Measurements from ENCODE around the gene LMCD1.

LMCD1 gene

DNA sequence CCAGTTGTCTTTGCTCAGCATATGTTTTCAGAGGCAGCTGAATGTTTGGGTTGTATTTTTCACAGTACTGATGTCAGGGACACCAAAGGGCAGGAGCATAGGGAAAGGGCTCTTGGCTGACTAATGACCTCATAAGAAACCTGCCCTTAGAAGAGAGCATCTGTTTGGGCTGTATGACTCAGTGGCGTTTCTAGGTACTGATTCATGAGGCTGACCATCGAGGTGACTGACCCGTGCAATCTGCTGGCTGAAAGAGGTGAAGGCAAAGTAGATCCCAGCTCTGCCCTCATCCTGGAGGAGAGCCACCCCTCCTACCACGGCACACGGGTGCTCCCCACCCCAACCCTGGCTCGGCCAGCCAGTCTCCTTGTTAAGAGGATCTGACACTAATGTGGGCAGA lies 8.3 kb downstream of the LMCD1 start:
- DNase-seq = no peak

DNA sequence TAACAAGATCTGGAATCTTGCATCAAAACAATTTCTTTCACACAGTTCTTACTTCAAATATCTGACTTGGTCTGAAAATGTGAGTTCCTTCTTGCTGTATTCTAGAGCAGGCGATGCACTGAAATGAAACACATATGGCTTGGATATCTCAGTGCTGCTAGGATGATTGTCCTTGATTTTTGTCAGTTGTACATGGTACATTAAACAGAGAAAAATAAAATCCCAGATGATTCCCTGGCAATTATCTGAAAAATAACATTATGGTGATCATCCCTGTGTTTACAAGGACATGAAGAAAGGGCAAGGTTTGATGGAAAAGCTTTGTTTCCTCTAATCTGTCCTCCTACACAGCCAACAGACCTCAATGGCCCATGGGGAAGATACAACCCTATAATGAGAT lies 10.6 kb downstream of the LMCD1 start:
- DNase-seq = no peak

DNA sequence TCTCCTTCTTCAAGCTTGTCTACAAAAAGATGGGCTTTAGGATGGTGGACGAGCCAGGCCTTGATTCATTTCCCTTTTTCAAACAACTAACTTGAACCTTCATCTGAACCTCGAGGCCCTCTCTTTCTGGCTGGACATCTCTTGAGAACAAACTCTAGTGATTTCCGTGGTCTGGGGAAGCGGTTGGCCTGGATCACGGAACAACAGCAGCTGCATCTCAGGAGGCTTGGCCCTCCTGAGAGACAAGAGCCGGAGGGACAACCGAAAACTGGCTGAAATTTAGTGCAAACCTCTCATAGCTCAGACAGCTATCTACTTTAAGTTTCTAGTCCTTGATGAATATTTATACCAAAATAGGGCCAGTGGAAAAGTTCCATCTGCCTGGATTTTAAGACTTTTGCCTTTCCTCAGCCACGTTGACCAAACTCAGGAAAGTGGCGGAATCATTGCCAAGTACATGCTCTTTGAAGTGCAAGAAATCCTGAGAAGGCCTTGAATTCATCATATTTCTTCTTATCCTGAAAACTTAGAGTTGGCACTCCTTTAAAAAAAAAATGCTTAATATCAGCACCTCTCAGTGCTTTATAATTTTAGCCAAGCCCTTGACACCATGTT lies 14.5 kb downstream of the LMCD1 start:
- no peak for DNase-seq

DNA sequence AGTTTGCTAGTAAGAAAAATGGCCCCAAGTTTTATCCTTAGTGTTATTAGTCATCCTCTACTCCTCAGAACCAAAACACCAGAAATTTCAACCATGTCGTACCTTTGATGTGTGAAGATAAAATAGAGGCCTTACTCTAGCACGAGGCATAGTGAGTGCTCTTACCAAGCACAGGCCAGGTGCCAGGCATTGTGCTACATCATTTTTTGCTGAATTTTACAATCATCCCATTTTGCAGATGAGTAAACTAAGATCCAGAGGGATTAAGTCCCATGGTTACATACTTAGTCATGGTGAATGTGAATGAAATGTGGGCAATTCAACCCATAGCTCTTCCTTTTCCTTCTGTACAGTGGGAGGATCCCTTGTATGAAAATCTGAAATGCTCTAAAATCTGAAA lies 15.2 kb downstream of the LMCD1 start:
- DNase-seq = no peak

DNA sequence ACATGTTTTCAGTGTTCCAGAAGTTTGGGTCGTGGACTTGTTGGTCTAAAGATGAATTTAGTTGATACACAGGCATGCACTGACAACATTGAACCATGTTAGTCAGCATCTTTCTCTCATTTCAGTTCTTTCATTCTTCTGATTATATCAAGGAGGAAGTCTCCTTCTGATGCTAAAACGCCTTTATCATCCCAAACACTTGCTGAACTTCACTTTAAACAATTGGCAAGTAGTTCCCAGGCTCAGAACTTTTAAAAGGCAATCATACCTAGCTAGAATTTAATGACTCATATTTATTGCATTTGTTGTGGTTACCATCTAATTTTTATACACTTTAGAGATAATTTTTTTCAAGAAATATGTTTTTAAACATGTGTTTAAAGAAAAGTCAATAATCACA lies 15.9 kb downstream of the LMCD1 start:
- no peak for DNase-seq

DNA sequence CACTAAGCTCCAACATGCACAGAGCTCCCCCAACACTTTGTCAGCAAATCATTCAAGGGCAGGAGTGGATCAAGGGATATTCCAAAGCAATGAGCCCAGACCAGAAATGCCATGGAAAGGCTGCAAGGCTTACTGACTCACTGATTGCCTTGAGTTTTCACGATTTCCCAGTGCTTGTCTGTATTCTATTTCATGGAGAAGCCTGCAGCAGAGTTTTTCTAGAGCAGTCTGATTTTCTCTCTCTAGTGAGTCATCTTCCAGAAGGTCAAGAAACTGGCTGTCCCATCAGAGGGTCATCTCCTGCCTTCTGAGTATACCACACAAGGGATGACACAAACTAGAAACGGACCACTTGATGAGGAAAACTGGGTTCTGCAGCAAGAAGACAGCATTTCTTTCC lies 16.5 kb downstream of the LMCD1 start:
- no peak for DNase-seq

DNA sequence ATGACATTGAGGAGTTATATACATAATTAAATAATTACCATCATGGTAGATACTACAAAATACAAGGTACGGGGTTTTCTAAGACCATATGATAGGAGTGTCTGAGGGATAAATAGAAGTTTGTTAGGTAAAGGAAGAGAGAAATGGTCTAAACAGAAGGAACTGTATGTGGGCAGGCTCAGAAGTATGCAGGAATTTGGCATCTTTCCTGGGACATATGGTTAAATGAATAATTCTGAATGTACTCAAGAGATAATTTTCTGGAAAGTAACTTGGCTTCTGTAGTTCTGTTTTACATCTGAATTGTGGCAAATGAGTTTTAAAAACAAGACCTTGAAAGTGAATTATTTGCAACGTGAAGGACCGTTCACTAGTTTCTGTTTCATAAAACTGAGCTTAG lies 17.5 kb downstream of the LMCD1 start:
- no peak for DNase-seq

DNA sequence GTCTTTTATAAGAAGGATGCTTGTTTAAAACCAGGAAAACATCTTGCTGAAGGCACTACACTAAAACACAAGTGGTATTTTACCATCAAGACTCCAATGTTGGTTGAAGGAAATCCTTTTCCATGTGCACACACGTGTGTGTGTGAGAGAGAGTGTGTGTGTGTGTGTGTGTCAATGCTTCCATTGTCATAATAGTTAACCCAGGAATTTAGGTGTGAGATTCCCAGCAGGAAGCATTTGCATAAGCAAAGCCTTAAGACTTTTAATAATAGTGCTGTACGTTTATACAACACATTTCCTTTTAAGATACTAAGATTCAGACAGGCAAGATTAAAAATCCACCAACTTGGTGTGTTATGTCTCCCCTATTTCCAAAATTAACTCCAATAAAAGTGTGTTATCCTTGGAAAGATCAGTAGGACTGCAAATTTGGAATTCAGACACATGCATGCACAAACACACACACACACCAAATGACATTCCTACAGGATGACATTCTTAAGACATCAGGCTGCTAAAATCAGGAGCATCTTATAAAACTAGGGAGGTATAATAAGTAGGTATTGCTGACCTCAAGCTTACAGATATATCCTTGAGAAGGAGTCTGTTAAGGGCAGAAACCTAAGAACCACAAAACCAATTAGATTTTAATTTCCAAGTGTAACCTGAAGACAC lies 18.3 kb downstream of the LMCD1 start:
- DNase-seq = no peak

DNA sequence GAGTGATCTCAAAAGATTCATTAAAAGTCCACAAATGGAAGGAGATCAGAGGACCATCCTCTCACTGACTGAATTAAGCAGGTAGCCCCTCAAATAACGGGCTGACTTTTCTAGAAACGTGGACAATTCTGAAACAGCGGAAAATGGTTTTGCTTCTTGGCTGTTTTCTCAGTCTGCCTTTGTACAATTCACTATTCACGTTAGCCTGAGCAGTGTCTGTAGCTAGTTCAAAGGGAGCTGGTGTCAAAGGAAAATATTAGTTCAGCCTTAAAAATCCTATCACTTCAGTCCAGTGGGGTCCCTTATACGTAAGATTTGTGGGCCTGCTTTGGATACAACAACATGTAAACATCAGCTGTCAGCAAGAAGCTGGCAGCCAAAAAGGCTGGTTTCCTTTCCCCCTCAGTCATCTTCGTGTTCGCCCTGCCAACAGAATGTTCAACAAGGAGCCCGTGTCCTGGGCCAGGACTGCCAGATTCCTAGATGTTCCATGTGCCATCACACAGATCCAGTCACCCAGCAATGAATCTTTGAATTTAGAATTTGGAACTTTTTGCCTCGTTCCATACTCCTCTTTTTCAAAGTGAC lies 19.3 kb downstream of the LMCD1 start:
- DNase-seq = no peak

DNA sequence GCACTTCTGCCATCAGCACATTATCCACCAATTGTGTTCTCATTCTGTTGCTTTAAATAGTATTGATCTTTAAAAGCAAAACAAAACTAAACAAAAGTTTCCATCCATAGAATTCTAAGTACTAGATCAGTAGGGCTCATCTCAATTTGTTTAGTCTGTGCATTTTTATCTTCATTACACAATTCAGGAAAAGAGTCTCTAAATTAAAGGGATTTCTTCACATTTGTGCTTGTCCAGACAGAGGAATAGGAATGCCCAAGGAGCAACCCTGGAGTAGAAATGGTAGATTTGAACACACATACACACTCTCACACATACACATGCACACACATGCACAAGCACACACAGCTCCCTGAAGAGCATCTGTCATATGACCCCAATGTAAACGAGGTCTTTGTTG lies 21.4 kb downstream of the LMCD1 start:
- DNase-seq = no peak

DNA sequence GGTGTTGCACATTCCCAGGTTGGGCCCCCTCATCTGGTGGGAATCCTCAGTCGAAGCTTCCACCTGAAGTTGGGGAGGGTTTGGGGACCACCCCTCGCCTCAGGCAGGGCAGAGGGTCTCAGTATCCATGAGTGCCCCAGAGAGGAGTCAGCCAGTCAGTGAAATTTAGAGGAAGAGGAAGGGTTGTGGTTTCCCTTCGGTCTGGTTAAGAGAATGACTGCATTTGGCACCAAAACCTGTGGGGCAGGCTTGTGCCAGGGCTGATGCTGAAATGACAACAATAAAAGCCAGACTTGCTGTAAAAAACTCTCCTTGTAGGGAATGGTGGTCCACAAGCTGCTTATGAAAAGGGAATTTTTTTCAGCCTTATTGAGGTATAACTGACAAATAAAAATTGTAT lies 22.6 kb downstream of the LMCD1 start:
- no peak for DNase-seq

DNA sequence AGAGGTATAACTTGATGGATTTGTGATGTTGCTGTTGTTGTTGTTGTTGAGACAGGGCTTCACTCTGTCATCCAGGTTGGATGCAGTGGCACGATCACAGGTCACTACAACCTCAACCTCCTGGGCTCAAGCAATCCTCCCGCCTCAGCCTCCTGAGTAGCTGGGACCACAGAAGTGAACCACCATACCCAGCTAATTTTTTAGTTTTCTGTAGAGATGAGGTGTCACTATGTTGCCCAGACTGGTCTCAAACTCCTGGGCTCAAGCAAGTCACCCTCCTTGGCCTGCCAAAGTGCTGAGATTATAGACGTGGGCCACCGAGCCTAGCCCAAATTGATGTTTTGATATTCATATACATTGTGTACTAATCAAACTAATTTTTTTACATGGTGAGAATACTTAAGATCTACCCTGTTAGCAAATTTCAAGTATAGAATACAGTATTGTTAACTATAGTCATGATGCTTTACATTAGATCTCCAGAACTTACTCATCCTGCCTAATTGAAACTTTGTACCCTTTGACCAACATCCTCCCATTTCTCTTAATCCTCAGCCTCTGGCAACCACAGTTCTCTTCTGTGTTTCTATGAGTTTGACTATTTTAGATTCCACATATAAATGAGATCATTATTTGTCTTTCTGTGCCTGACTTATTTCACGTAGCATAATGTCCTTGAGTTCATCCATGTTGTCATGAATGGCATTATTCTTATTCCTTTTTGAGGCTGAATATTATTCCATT lies 23.2 kb downstream of the LMCD1 start:
- DNase-seq = no peak

DNA sequence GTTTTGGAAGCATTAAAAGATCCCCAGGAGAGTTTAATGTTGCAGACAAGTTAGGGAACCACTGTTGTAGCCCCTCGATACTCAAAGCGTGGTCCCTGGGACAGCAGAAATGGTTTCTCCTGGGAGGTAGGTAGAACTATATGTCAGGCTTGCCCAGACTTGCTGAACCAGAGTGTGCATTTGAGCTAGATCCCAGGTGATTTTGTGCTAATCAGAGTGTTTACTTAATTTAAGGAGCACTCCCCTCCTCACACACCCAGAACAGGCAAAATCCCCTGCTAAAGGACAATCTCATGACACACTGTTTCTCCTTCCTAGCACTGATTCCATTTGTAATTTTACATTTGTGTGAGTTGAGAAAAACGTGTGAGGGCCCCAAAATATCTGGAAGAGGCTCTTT lies 24.3 kb downstream of the LMCD1 start:
- no peak for DNase-seq

DNA sequence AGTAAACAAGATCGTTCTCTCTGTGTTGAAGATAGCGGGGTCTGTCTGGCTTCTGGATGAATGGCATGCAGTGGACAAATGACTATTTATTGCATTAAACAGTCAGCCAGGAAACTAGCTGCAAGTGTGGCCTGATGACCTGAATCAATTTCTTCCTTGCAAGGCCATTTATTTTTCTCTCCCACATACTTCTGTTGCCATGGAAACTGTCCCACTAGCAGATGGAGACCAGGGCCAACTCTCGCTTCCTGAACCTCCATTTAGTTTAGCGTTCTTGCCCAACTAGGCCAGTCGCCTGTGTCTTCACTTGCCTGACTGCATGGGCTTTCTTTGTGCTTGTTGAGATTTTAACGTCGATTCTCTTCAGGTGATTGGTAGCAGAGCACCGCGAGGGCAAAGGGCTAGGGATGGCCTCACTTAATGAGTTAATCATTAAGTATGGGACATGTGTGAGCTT lies 27.6 kb downstream of the LMCD1 start:
- no peak for DNase-seq

DNA sequence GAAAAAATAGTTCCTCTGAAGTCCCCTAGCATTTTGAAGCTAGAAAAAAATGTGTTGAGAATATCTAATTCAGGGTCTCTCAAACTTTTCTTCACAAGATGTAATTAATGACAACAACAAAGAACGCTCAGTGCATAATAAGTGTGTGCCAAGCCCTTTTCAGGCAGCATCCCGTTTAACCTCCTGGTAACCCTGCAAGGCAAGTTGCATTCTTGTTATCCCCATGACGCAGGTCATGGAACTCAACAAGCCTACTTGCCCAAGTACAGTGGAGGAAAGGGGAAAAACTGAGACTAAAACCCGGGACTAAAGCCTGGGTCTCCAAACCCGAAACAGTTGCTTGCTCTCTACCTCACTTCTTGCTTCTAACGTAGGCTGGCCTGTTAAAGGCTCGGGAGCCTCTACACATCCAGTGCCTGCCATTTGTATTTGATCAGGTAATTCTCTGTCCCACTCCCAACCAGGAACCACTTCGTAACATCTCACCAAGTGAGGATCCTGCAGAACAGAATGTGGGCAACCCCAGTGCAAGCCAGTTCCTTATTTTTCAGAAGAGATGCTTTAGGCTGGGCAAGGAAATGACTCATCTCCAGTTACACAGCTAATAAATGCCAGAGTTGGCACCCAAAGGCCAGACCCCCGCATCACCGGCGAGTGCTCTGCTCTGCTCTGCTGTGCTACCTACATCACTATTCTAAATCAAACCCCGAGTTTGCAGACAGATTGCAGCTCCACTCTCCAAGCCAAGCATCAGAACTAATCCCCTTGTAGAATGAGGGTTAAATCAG lies 28.3 kb downstream of the LMCD1 start:
- peak; percentile 9 for DNase-seq

DNA sequence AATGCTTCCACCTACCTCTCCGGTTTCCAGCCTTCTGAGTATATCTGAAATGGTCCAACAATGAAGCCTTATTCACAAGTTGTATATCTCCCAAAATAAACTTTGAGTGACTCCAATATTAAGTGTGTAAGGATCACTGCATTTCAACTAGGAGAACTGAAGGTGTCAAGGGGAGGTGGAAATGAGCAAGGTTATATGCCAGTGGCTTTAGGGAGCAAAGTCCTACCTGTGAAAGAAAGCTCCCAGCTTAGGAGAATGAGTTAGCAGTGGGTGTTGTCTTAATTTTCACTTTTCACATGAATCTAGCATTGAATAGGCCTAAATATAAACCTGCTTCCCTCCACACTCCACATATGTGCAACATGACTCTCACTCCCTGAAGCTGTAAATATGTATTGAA lies 29.0 kb downstream of the LMCD1 start:
- DNase-seq = no peak

DNA sequence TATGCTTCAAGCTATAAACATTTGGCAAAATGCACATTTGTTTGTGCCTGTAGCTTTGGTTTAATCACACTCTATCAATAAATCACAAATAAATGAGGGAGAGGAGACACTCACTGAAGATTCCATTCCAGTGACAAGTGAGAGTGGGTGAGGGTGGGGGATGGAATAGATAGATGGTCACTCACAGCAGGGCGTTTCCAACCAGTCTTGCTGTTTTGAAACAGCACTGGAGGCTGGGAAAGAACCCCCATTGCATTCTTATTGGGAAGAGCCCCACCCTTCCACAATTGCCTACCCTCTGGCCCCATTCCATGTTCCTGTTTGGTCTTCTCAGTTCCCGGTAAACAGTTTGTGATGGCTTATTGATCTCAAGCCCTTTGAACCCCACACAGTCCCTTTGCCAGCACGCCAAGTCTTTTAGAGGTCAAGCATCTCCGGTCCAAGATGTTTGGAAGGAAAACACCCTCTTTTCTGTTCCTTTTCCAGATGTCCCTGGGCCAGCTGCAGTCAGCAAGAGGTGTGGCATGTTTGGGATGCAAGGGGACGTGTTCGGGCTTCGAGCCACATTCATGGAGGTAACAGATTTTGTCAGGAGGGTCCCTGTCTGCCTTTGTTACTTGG lies 30.7 kb downstream of the LMCD1 start:
- DNase-seq = no peak

DNA sequence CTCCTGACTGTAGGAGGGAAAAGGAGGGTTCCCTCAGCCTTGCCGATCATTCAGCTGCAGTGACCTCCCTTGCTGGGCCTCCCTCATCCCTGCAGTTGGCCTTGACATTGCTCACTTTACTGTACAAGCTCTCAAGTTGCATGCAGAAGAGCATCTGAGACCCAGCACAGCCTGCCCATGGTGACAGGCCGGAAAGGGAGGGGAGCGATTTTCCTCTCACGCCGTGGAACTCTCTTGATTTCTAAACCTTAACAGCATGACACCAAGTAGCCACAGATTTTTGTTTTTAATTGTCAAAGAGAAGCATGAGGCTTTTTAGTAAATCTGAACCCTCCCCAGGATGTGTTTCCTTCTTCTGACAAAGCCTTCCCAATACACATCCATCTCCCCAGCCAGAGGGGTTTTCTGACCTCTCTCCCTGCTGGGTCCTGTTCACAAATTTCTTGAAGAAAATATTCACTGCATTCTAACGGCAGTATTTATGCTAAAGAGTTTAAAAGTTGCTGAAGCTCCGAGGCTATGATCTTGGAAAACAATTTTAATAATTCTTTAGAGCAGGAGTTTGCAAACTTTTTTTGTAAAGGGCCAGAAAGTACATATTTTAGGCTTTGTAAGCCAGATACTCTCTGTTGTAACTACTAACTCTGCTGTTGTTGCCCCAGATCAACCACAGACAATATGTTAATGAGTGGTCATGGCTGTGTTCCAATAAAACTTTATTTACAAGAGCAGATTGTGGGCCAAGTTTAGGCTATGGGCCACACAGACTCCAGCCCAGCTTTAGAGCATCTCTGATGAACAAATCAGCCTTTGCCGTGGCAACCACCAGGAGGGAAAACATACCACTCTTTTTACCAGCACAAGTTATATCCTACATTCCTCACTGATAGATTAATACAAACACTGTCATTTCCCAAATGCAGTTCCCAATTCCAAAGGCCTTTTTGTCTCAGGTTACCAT lies 34.8 kb downstream of the LMCD1 start:
- DNase-seq = no peak

DNA sequence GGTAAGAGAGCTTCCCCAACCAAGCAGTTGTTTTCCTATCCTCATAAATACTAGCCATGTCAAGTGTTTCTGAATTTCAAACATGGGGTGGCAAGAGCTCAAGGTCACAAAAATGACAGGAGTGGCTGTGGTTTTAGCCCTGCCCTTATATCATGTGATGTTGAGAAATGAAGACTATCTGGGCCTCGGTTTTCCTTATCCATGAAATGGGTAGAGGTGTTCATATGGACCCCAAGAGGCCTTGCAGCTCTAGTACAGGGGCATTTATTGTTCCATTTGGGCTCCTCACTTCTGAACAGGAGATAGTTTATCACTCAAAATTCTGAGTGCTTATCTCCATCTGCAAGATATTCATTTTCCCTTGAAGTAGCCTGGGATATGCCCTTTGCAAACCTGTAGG lies 35.8 kb downstream of the LMCD1 start:
- no peak for DNase-seq

DNA sequence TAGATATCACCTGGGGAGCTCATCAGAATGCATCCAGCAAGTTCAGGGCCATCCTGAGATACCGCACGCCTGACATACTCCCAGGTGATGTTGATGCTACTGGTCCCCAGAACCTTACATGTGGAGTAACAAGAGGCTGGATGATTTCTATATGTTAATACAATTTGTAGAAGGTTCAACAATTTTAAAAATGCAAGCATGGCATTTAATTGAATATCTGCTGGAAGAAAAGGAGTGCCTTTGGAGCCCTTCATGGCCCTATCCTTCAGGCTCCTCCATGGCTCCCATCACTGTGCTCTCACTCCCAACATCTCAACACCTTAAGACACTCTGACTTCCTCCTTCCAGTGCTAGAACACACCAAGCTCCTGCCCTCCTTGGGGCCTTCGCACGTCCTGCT lies 36.6 kb downstream of the LMCD1 start:
- no peak for DNase-seq

DNA sequence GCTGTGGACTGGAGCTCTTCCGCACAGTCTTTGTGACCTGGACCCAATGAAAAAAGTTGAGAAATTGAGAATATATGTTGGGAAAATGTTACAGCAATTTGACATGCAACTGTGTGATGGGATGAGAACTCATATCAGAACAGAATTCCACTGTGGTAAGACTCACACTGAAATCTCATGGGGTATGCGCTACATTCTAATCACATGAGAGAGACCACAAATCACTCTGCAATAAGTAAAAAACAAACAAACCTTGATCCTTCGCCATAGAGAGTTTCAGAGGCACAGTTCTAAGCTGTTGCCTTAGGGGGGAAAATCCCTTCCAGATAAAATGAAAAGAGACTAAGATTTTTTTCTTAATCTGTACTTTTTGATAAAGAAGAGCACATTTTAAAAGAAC lies 37.3 kb downstream of the LMCD1 start:
- DNase-seq = no peak

DNA sequence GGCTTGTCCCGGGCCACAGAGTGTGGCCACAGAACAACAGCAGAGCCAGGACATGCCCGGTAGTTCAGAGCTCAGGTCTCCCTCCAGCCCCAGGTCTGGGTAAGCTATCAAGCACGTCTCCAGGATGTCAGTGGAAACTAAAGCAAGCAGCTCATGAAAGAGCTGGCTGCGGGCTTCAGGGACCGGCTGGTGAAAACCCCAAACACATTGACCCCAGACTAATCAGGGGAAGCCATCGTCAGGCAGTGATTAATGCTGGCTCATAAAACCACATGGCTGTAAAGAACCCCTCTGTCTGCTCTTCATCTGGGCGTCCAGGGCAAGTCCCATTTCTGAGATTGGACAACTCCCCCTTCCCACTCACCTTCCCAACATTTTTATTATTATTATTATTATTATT lies 37.8 kb downstream of the LMCD1 start:
- no peak for DNase-seq
